ENCODE data around the gene MATN3. TPM values are rescaled to one million over a fixed set of nuclear protein-coding genes. Genes with fewer than 3 reads are reported as not detected.

The MATN3 gene
- total and polyA plus RNA-seq, 2 of the 13 experiments (the other 11 are each of a cell fraction or from before 2014, with no cell fraction given), result 36.1 to 208 TPM

- peak overlapping the region; percentile 92 for H3K4me2 ChIP-seq (ENCODE audit: low read depth, low read length)
- H3K4me1 ChIP-seq (ENCODE audit: insufficient read depth, low read length), result peaks cover 33% of the 10 kb centered on the region
- intact Hi-C loops (cut with micrococcal nuclease; ENCODE audit: unreplicated experiment), result no loop called here
- no peaks in the 10 kb centered on the region for H4K20me1 ChIP-seq (ENCODE audit: insufficient read depth, low read length)
- ChIA-PET POLR2A (interaction anchor here (1.0 kb wide), 1 partner anchor 64 kb away, joined by 5 read pairs; the partner anchor contains the start of gene LAPTM4A), CTCF (ENCODE audit: low intra/inter-chr PET ratio, low total read pairs) (no interaction called here)
- H3K9me3 ChIP-seq (ENCODE audit: low read length), result no peaks in the 10 kb centered on the region
- no peak overlapping the region for H3K4me3 ChIP-seq (replicated peaks in 1 of 3; ENCODE audit: insufficient read depth in 1 of 3, low read depth in 2 of 3, low read length in 3 of 3)
- BruUV-seq (replicated peaks), result no TSS peak
- H3K36me3 ChIP-seq (replicated peaks in 1 of 2; ENCODE audit: control insufficient read depth in 1 of 2, insufficient read depth in 2 of 2, low read length in 2 of 2), result peaks cover 2 to 8% of the 10 kb centered on the region in 2 experiments; a peak in 3 of 5 replicates
- no peak overlapping the region for H3K9ac ChIP-seq (ENCODE audit: insufficient read depth, low read depth, low read length)
- in situ Hi-C loops (cut with HindIII; ENCODE audit: extremely low pct_ligation_motif_present, low pct_unique_long_range_greater_than_20kb), result no loop called here
- FAIRE-seq (no peak), DNase-seq (ENCODE audit: low spot score) (no peak), ATAC-seq (no peak)
- 96% methylated on average over 5 of the region's 5 CpGs for WGBS (ENCODE audit: low lambda C conversion rate)
- peaks cover 22% of the 10 kb centered on the region for H3K79me2 ChIP-seq (ENCODE audit: insufficient read depth, low read length)
- no peaks in the 10 kb centered on the region; a peak in 1 of 5 replicates for H3K27me3 ChIP-seq (ENCODE audit: control insufficient read depth in 1 of 2, insufficient read depth in 2 of 2, low read length in 2 of 2)
- no peak overlapping the region for H2AFZ ChIP-seq (ENCODE audit: low read length)
- H3K27ac ChIP-seq (ENCODE audit: extremely low read length, insufficient read depth, low read length), result no peak overlapping the region
- TF ChIP-seq RAD21 (CRISPR knock-in tag; IDR thresholded peaks at IDR 0.05), result no peak
- TF ChIP-seq, protein P1, sequence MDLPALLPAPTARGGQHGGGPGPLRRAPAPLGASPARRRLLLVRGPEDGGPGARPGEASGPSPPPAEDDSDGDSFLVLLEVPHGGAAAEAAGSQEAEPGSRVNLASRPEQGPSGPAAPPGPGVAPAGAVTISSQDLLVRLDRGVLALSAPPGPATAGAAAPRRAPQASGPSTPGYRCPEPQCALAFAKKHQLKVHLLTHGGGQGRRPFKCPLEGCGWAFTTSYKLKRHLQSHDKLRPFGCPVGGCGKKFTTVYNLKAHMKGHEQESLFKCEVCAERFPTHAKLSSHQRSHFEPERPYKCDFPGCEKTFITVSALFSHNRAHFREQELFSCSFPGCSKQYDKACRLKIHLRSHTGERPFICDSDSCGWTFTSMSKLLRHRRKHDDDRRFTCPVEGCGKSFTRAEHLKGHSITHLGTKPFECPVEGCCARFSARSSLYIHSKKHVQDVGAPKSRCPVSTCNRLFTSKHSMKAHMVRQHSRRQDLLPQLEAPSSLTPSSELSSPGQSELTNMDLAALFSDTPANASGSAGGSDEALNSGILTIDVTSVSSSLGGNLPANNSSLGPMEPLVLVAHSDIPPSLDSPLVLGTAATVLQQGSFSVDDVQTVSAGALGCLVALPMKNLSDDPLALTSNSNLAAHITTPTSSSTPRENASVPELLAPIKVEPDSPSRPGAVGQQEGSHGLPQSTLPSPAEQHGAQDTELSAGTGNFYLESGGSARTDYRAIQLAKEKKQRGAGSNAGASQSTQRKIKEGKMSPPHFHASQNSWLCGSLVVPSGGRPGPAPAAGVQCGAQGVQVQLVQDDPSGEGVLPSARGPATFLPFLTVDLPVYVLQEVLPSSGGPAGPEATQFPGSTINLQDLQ (CRISPR knock-in tag; IDR thresholded peaks at IDR 0.05), result no peak
- no peak for TF ChIP-seq GPBP1L1 (CRISPR knock-in tag; IDR thresholded peaks at IDR 0.05)
- no peak for TF ChIP-seq ZNF280D (CRISPR knock-in tag; IDR thresholded peaks at IDR 0.05)
- TF ChIP-seq ZNF12 (CRISPR knock-in tag; IDR thresholded peaks at IDR 0.05), result no peak
- no peak for TF ChIP-seq PBX3 (CRISPR knock-in tag; IDR thresholded peaks at IDR 0.05; ENCODE audit: borderline replicate concordance)
- no peak for TF ChIP-seq NFKB2 (CRISPR knock-in tag; IDR thresholded peaks at IDR 0.05; ENCODE audit: borderline replicate concordance)
- TF ChIP-seq NR1H2 (CRISPR knock-in tag; IDR thresholded peaks at IDR 0.05; ENCODE audit: borderline replicate concordance, low read depth), result no peak
- no peak for TF ChIP-seq ZBTB3 (CRISPR knock-in tag; IDR thresholded peaks at IDR 0.05; ENCODE audit: borderline replicate concordance, low read depth)
- TF ChIP-seq, protein P2, sequence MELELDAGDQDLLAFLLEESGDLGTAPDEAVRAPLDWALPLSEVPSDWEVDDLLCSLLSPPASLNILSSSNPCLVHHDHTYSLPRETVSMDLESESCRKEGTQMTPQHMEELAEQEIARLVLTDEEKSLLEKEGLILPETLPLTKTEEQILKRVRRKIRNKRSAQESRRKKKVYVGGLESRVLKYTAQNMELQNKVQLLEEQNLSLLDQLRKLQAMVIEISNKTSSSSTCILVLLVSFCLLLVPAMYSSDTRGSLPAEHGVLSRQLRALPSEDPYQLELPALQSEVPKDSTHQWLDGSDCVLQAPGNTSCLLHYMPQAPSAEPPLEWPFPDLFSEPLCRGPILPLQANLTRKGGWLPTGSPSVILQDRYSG (CRISPR knock-in tag; IDR thresholded peaks at IDR 0.05), result no peak
- TF ChIP-seq SP1 (IDR thresholded peaks at IDR 0.05), result no peak
- TF ChIP-seq SP1 (CRISPR knock-in tag; IDR thresholded peaks at IDR 0.05), result no peak
Measured at GRCh38 chr2:19987936-19988335, 24.5 kb downstream of the MATN3 start.

Data from HepG2 (cell line).